ENCODE results near the gene FREY1. TPM values are rescaled to one million over a fixed set of nuclear protein-coding genes. Genes with fewer than 3 reads are reported as not detected.

Gene FREY1
- total RNA-seq, 1 donor from 2014 or later = not detected

DNA sequence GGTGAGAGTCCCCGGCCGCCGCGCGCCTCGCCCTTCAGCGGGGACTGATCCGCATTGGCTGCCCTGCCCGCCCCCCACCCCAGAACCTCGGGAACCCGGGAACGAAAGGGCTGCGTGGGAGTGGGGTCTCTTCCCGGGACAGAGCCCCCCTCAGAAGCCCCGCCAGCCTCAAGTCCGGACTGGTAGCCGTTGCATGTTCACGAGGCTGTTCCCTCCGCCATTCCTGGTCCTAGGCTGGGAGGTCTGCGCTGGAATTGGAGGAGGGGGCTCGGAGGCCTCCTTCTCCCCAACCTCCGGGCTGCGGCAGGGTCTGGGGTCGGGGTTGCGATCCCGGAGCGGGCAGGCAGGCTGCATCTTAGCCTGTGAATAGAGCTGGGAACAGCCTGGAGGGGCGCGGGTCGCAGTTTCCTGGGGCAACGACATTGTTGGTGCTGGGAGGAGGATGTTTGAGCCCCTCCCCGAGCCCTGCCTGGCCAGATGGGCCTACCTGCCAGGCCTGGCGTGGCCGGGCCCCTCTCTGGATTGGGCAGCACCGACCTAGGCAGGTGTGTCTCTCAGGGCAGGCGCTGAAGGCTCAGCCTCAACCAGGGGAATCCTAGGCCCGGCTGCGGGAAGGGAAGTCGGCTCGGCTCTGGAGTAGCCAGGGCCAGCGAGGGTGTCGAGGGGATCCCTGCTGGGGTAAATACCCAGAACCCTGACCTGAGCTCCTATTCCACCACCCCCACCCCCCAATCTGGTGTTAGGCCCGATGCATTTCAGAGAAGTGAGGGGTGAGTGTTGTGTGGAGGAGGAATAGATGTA lies 20.9 kb downstream of the FREY1 start:
- TF ChIP-seq POLR2A (IDR thresholded peaks at IDR 0.05) (no peak), POLR2AphosphoS5 (IDR thresholded peaks at IDR 0.05; ENCODE audit: insufficient read depth in 1 of 2, low read depth in 1 of 2) (no peak)
- TF ChIP-seq, protein P1, sequence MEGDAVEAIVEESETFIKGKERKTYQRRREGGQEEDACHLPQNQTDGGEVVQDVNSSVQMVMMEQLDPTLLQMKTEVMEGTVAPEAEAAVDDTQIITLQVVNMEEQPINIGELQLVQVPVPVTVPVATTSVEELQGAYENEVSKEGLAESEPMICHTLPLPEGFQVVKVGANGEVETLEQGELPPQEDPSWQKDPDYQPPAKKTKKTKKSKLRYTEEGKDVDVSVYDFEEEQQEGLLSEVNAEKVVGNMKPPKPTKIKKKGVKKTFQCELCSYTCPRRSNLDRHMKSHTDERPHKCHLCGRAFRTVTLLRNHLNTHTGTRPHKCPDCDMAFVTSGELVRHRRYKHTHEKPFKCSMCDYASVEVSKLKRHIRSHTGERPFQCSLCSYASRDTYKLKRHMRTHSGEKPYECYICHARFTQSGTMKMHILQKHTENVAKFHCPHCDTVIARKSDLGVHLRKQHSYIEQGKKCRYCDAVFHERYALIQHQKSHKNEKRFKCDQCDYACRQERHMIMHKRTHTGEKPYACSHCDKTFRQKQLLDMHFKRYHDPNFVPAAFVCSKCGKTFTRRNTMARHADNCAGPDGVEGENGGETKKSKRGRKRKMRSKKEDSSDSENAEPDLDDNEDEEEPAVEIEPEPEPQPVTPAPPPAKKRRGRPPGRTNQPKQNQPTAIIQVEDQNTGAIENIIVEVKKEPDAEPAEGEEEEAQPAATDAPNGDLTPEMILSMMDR (IDR thresholded peaks at IDR 0.05) = no peak
- DNase-seq (ENCODE audit: extremely low spot score in 2 of 2) = no peak
- Histone ChIP-seq H3K4me1 (peaks cover 8% of the 10 kb centered on the region), H3K36me3 (peaks cover 0 to 13% of the 10 kb centered on the region in 2 donors), H3K27ac (no peak overlapping the region), H3K27me3 (no peaks in the 10 kb centered on the region), H3K4me3 (peak overlapping the region; percentile 46 to 51), H3K9me3 (no peaks in the 10 kb centered on the region)
- intact Hi-C loops (cut with DNase I) = no loop called here

DNA sequence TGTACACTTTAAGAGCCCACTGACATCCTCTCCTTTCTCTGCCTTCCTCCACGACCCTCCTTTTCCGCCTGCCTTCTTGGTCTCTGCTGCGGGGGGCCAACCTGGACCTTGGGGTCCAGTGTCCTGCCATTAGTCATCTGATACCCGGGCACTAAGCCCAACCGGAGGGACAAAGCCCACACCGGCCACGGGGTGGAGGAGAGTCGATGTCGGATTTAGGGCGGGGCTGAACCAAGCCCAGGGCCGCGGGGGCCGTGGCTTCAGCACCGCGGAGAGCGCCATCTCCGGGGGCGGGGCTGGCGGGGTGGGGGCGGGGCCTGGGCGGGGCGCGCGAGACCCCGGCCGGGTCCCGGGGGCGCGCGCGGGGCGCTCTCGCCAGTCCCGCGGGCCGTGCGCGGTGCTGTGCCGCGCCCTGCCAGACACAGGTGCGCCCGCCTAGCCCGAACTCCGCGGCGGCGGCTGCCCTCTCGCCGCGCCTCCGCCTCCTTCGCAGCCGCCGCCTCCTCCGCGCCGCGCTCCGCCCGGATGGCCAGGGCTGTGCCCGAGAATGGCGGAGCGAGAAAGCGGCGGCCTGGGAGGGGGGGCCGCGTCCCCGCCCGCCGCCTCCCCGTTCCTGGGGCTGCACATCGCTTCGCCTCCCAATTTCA lies 21.7 kb downstream of the FREY1 start, which contains the start of gene MAPK8IP1:
TSS of gene MAPK8IP1 (plus strand) at position 378 of the 647 bp plus-strand sequence. CDS start at position 548, 170 bp downstream.
- Histone ChIP-seq H3K4me1 (peaks cover 8% of the 10 kb centered on the region), H3K36me3 (peaks cover 0 to 20% of the 10 kb centered on the region in 2 donors), H3K9me3 (no peaks in the 10 kb centered on the region), H3K4me3 (peak within 1 kb of the TSS; percentile 46 to 51), H3K27ac (no peak within 1 kb of the TSS), H3K27me3 (no peaks in the 10 kb centered on the region)
- intact Hi-C loops (cut with DNase I) = no loop called here
- no peak for DNase-seq (ENCODE audit: extremely low spot score in 2 of 2)
- no peak for TF ChIP-seq POLR2AphosphoS5 (IDR thresholded peaks at IDR 0.05; ENCODE audit: insufficient read depth in 1 of 2, low read depth in 1 of 2)
- TF ChIP-seq, protein P1 (IDR thresholded peaks at IDR 0.05) = no peak
- TF ChIP-seq POLR2A (IDR thresholded peaks at IDR 0.05) = no peak

DNA sequence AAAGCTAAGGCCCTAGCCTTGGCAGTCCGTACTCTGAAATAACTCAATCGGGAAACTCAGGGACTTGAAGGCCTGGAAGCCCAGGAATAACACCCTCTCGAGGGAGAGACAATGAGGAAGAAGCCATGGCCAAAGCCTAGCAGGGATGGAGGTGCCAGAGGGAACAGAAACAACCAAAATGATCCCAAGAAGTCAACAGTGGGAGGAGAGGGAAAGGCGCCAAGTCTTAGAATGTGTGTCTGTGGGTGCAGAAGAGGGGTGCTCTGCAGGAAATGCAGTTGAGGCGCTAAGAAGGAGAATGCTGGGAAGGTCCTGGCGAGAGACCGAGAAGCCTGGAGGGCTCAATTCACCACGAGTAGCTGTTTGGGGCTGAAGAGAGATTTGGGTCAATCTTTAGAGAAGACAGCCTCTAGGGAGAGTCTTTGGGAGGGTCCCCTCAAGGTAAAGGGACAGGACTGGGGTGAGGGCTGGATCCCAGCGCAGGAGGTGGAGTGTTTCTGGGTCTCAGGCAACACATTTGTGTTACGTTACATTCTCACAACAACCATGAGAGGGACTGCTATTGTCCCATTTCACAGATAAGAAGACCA lies 22.4 kb downstream of the FREY1 start:
- intact Hi-C loops (cut with DNase I) = no loop called here
- Histone ChIP-seq H3K4me1 (peaks cover 8% of the 10 kb centered on the region), H3K27ac (no peak overlapping the region), H3K9me3 (no peaks in the 10 kb centered on the region), H3K27me3 (no peaks in the 10 kb centered on the region), H3K4me3 (no peak overlapping the region), H3K36me3 (peaks cover 0 to 22% of the 10 kb centered on the region in 2 donors)
- no peak for DNase-seq (ENCODE audit: extremely low spot score in 2 of 2)
- TF ChIP-seq, protein P1 (IDR thresholded peaks at IDR 0.05) = no peak
- TF ChIP-seq POLR2AphosphoS5 (IDR thresholded peaks at IDR 0.05; ENCODE audit: insufficient read depth in 1 of 2, low read depth in 1 of 2) (no peak), POLR2A (IDR thresholded peaks at IDR 0.05) (no peak)

DNA sequence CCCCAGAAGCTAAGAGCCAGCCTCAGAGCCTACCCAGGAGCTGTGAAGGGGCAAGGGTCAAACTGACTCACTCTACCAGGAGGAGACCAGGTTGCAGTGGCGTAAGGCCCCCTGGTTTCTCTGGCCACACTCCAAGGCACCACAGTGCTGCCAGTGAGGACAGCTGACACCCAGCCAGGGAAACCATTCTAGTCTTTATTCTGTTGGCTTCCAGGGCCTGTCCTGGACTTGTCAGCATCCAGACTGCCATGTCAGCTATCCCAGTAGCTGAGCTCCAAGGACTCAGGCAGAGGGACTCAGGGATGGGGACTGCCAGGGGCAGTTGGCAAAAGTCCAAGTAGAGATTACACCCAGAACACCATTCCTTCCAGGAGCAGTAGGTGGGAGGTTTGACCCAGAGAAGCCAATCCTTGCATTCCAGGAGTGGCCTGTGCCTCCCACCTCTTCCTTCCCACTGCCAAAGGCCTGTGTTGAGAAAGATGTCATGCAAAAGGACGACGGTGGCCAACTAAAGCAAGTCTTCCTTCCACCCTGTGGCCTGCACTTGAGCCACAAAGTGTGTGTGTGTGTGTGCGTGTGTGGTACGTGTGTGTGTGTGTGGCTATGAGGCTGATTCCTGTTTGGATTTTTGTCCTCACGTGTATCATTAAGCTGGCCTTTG lies 25.2 kb downstream of the FREY1 start:
- H3K27ac ChIP-seq = no peak overlapping the region
- TF ChIP-seq POLR2AphosphoS5 (IDR thresholded peaks at IDR 0.05; ENCODE audit: insufficient read depth in 1 of 2, low read depth in 1 of 2) (no peak), POLR2A (IDR thresholded peaks at IDR 0.05) (no peak)
- DNase-seq (ENCODE audit: extremely low spot score in 2 of 2) = no peak
- no peaks in the 10 kb centered on the region for H3K9me3 ChIP-seq
- intact Hi-C loops (cut with DNase I) = no loop called here
- H3K36me3 ChIP-seq = peaks cover 0 to 37% of the 10 kb centered on the region in 2 donors
- peaks cover 8% of the 10 kb centered on the region for H3K4me1 ChIP-seq
- no peak overlapping the region for H3K4me3 ChIP-seq
- H3K27me3 ChIP-seq = no peaks in the 10 kb centered on the region
